H9 (cell line): ENCODE measurements around the gene NFIX. TPM values are rescaled to one million over a fixed set of nuclear protein-coding genes. Genes with fewer than 3 reads are reported as not detected.

Experiments
- DNase-seq: peaks from one replicate; pipeline ENCODE4 v3.0.0-alpha.2; 2017
- H2AFZ ChIP-seq: one replicate; pipeline ENCODE4 v1.6.1; 2013; ENCODE audit warnings: mild to moderate bottlenecking, low read length, control low read depth, moderate library complexity
- H2AK5ac ChIP-seq: 2 replicates; pipeline ENCODE4 v1.6.1; 2013; ENCODE audit warnings: low read length, control low read depth, mixed read lengths; ENCODE audit not compliant: insufficient read length
- H2BK120ac ChIP-seq: one replicate; pipeline ENCODE4 v1.6.1; 2013; ENCODE audit warnings: low read depth, mild to moderate bottlenecking, low read length, control low read depth, inconsistent platforms; ENCODE audit not compliant: poor library complexity, severe bottlenecking
- H2BK12ac ChIP-seq: 2 replicates; pipeline ENCODE4 v1.6.1; 2013; ENCODE audit warnings: low read length, control low read depth, mixed read lengths, low read depth; ENCODE audit not compliant: insufficient read length
- H2BK15ac ChIP-seq: 2 replicates; pipeline ENCODE4 v1.6.1; 2013; ENCODE audit warnings: low read depth, low read length, control low read depth
- H2BK20ac ChIP-seq: one replicate; pipeline ENCODE4 v1.6.1; 2013; ENCODE audit warnings: low read depth, mild to moderate bottlenecking, low read length, control low read depth, inconsistent platforms; ENCODE audit not compliant: poor library complexity, severe bottlenecking
- H2BK5ac ChIP-seq: 2 replicates; pipeline ENCODE4 v1.6.1; 2013; ENCODE audit warnings: low read length, control low read depth, mixed read lengths; ENCODE audit not compliant: insufficient read length
- H3K14ac ChIP-seq: 2 replicates; pipeline ENCODE4 v1.6.1; 2013; ENCODE audit warnings: low read length, control low read depth; ENCODE audit not compliant: insufficient read depth
- H3K18ac ChIP-seq: 2 replicates; pipeline ENCODE4 v1.6.1; 2013; ENCODE audit warnings: low read depth, mild to moderate bottlenecking, mixed read lengths, low read length, control low read depth; ENCODE audit not compliant: insufficient read length
- H3K23ac ChIP-seq: 2 replicates; pipeline ENCODE4 v1.6.1; 2013; ENCODE audit warnings: low read length, control low read depth, mixed read lengths, low read depth; ENCODE audit not compliant: insufficient read length
- H3K23me2 ChIP-seq: 2 replicates; pipeline ENCODE4 v1.6.1; 2013; ENCODE audit warnings: low read depth, mild to moderate bottlenecking, mixed read lengths, low read length, control low read depth; ENCODE audit not compliant: insufficient read length, poor library complexity, severe bottlenecking
- H3K27ac ChIP-seq: 2 replicates; pipeline ENCODE4 v1.5.1; 2013; ENCODE audit warnings: low read length, control low read depth, mixed read lengths, low read depth; ENCODE audit not compliant: insufficient read length
- H3K27me3 ChIP-seq: 2 replicates; pipeline ENCODE4 v1.6.1; 2013; ENCODE audit warnings: low read length, control low read depth, inconsistent platforms; ENCODE audit not compliant: insufficient read depth
- H3K4ac ChIP-seq: 2 replicates; pipeline ENCODE4 v1.6.1; 2013; ENCODE audit warnings: low read depth, mild to moderate bottlenecking, control low read depth, inconsistent platforms, low read length, moderate library complexity
- H3K4me1 ChIP-seq: 2 replicates; pipeline ENCODE4 v1.6.1; 2013; ENCODE audit warnings: low read length, control low read depth, inconsistent platforms; ENCODE audit not compliant: insufficient read depth
- H3K4me2 ChIP-seq: 2 replicates; pipeline ENCODE4 v1.6.1; 2013; ENCODE audit warnings: low read length, control low read depth, mixed read lengths; ENCODE audit not compliant: insufficient read length, insufficient read depth
- H3K56ac ChIP-seq: 2 replicates; pipeline ENCODE4 v1.6.1; 2013; ENCODE audit warnings: low read depth, mild to moderate bottlenecking, mixed read lengths, low read length, control low read depth; ENCODE audit not compliant: insufficient read length
- H3K79me1 ChIP-seq: 2 replicates; pipeline ENCODE4 v1.6.1; 2013; ENCODE audit warnings: low read depth, mild to moderate bottlenecking, moderate library complexity, low read length, control low read depth, inconsistent platforms; ENCODE audit not compliant: insufficient read depth, poor library complexity, severe bottlenecking
- H3K79me2 ChIP-seq: 2 replicates; pipeline ENCODE4 v1.6.1; 2013; ENCODE audit warnings: low read length, control low read depth, inconsistent platforms; ENCODE audit not compliant: insufficient read depth
- H3K9ac ChIP-seq: 2 replicates; pipeline ENCODE4 v1.6.1; 2013; ENCODE audit warnings: low read length, control low read depth, mixed read lengths; ENCODE audit not compliant: insufficient read length; ENCODE audit errors: extremely low read depth
- H3K9me3 ChIP-seq: one replicate; pipeline ENCODE4 v1.6.1; 2013; ENCODE audit warnings: low read depth, low read length, inconsistent platforms; ENCODE audit not compliant: control insufficient read depth
- H3T11ph ChIP-seq: one replicate; pipeline ENCODE4 v1.6.1; 2013; ENCODE audit warnings: mild to moderate bottlenecking, low read length, control low read depth, inconsistent platforms
- H4K20me1 ChIP-seq: one replicate; pipeline ENCODE4 v1.6.1; 2013; ENCODE audit not compliant: control insufficient read depth, insufficient read length, insufficient read depth
- H4K5ac ChIP-seq: 2 replicates; pipeline ENCODE4 v1.6.1; 2013; ENCODE audit warnings: low read depth, mild to moderate bottlenecking, mixed read lengths, low read length, control low read depth; ENCODE audit not compliant: insufficient read length
- H4K8ac ChIP-seq: replicated peaks from 2 replicates; pipeline ENCODE4 v1.6.1; 2013; ENCODE audit warnings: low read length, control low read depth, mixed read lengths, low read depth; ENCODE audit not compliant: insufficient read length
- H4K91ac ChIP-seq: 2 replicates; pipeline ENCODE4 v1.6.1; 2013; ENCODE audit warnings: low read depth, mild to moderate bottlenecking, moderate library complexity, mixed read lengths, low read length, control low read depth; ENCODE audit not compliant: insufficient read length
- H3K27ac Mint-ChIP-seq, 3 experiments: 2 replicates in 2 of 3; 3 replicates in 1 of 3; pipeline ENCODE4 v1.8.0; 2020 to 2021; ENCODE audit warnings: mixed read lengths in 3 of 3, mild to moderate bottlenecking in 1 of 3, moderate library complexity in 1 of 3
- H3K27me3 Mint-ChIP-seq: 2 replicates; pipeline ENCODE4 v1.8.0; 2021; ENCODE audit warnings: low read depth, mild to moderate bottlenecking, moderate library complexity, mixed read lengths
- H3K36me3 Mint-ChIP-seq, 3 experiments: 2 replicates in 2 of 3; 3 replicates in 1 of 3; pipeline ENCODE4 v1.8.0; 2020 to 2021; ENCODE audit warnings: low read depth in 3 of 3, mixed read lengths in 3 of 3; ENCODE audit not compliant: insufficient read depth in 1 of 3
- H3K4me1 Mint-ChIP-seq, 2 experiments: 2 replicates each; pipeline ENCODE4 v1.8.0; 2020; ENCODE audit warnings: mixed read lengths in 2 of 2
- H3K4me3 Mint-ChIP-seq, 2 experiments: 2 replicates in 1 of 2; 3 replicates in 1 of 2; pipeline ENCODE4 v1.8.0; 2020 to 2021; ENCODE audit warnings: mild to moderate bottlenecking in 2 of 2, mixed read lengths in 2 of 2, moderate library complexity in 1 of 2
- H3K9me3 Mint-ChIP-seq, 2 experiments: 2 replicates in 1 of 2; 3 replicates in 1 of 2; pipeline ENCODE4 v1.8.0; 2020; ENCODE audit warnings: mild to moderate bottlenecking in 2 of 2, mixed read lengths in 2 of 2, moderate library complexity in 1 of 2
- CTCF ChIP-seq: fragments of 200-600 bp; sonication (generic); conservative IDR thresholded peaks from 3 replicates; pipeline ENCODE4 v1.8.0; 2021; ENCODE audit warnings: antibody characterized with exemption, mild to moderate bottlenecking
- WGBS: extraction: QIAGEN DNeasy Blood & Tissue Kit; methylation state at CpG from one replicate; pipeline ENCODE4 v1.1.7; 2013; ENCODE audit warnings: missing lambda C conversion rate, low lambda C conversion rate, mixed read lengths; ENCODE audit not compliant: insufficient read length; ENCODE audit errors: extremely low coverage; 5-methylcytosine and 5-hydroxymethylcytosine counted together
- total RNA-seq: library from RNA; stranded (reverse); gene quantifications from 2 replicates; pipeline ENCODE4 v1.2.1, GENCODE V29; 2021

NFIX gene
- total RNA-seq, 1 experiment from 2014 or later, result 0.31 TPM

GRCh38 chr19:13053238-13053637, 58.0 kb downstream of the NFIX start:
- Histone ChIP-seq H2AFZ (no peak overlapping the region), H3K79me1 (no peaks in the 10 kb centered on the region), H3K23me2 (peaks cover 3% of the 10 kb centered on the region), H4K5ac (no peak overlapping the region), H2BK120ac (no peak overlapping the region), H2BK20ac (no peak overlapping the region), H2BK12ac (no peak overlapping the region), H3K4me1 (peaks cover 5% of the 10 kb centered on the region; the same call in 1 of the 2 replicates), H3K14ac (no peak overlapping the region), H3K4me2 (no peak overlapping the region), H3K9ac (no peak overlapping the region), H3K27ac (no peak overlapping the region), H2BK15ac (no peak overlapping the region), H4K20me1 (no peaks in the 10 kb centered on the region), H3K18ac (no peak overlapping the region), H4K8ac (no peak overlapping the region), H3K9me3 (no peaks in the 10 kb centered on the region), H4K91ac (no peak overlapping the region), H3K4ac (no peak overlapping the region), H3T11ph (no peak overlapping the region), H2BK5ac (no peak overlapping the region), H2AK5ac (no peak overlapping the region), H3K56ac (no peak overlapping the region), H3K23ac (no peak overlapping the region), H3K79me2 (no peaks in the 10 kb centered on the region), H3K27me3 (peaks cover 71% of the 10 kb centered on the region)
- Mint-ChIP-seq H3K4me3 (peak overlapping the region in 1 of 2 experiments; percentile 41; a peak in 1 of 5 replicates), H3K9me3 (peaks cover 0 to 10% of the 10 kb centered on the region in 2 experiments; a peak in 2 of 5 replicates), H3K27ac (no peak overlapping the region), H3K4me1 (peaks cover 36 to 57% of the 10 kb centered on the region in 2 experiments), H3K36me3 (no peaks in the 10 kb centered on the region; a peak in 2 of 7 replicates), H3K27me3 (peaks cover 97% of the 10 kb centered on the region)
- no peak for DNase-seq
- WGBS, result no CpG with 5 or more reads among the region's 3 CpGs
- no peak for TF ChIP-seq CTCF
